A549 (cell line): ENCODE data around the gene SMAD5. TPM values are rescaled to one million over a fixed set of nuclear protein-coding genes. Genes with fewer than 3 reads are reported as not detected.

ENCODE experiments used
- ATAC-seq, 2 experiments: fragments of 200-7000 bp in 1 of 2; fragments of >200 bp in 1 of 2; cut with Nextera tagmentation in 1 of 2; cut with Tn5 transposase in 1 of 2; 3 replicates each; pipeline versions ENCODE4 v1.8.0 to v1.9.1; 2018 to 2020; ENCODE audit warnings: mild to moderate bottlenecking in 1 of 2, moderate library complexity in 1 of 2
- CTCF ChIA-PET: fragments of 300-600 bp; sonication (Branson Sonifier 250); formaldehyde crosslinking; extraction: SDS; loops from one replicate; lab custom pipeline; 2021; ENCODE audit warnings: antibody characterized with exemption, inconsistent platforms; lab: Yijun Ruan, JAX
- POLR2A ChIA-PET: fragments of 350-600 bp; formaldehyde crosslinking; extraction: SDS; loops from one replicate; lab custom pipeline; 2021; ENCODE audit warnings: antibody characterized with exemption, inconsistent platforms; lab: Yijun Ruan, JAX
- DNase-seq, 2 experiments: peaks; one replicate each; pipeline versions ENCODE4 v3.0.0 to v3.0.0-alpha.2; 2011 to 2016; ENCODE audit warnings: low read depth in 1 of 2, low spot score in 1 of 2
- FAIRE-seq: peaks from 2 replicates; lab custom pipeline; 2011; peaks lifted over from hg19 to GRCh38; lab: Jason Lieb, UNC
- H3K27ac ChIP-seq, 2 experiments: fragments of >200 bp; sonication (Bioruptor Twin); formaldehyde crosslinking; 3 replicates each; pipeline ENCODE4 v1.5.1; 2016 to 2017
- H3K4me1 ChIP-seq: fragments of >200 bp; sonication (Bioruptor Twin); formaldehyde crosslinking; 3 replicates; pipeline ENCODE4 v1.6.1; 2016
- H3K4me2 ChIP-seq: fragments of >200 bp; sonication (Bioruptor Twin); formaldehyde crosslinking; 3 replicates; pipeline ENCODE4 v1.6.1; 2016
- H3K4me3 ChIP-seq: fragments of >200 bp; sonication (Bioruptor Twin); formaldehyde crosslinking; 3 replicates; pipeline ENCODE4 v1.5.1; 2016
- H3K9me3 ChIP-seq: fragments of >200 bp; sonication (Bioruptor Twin); formaldehyde crosslinking; 3 replicates; pipeline ENCODE4 v1.6.1; 2016
- CBX2 ChIP-seq: fragments of 200-600 bp; sonication (generic); IDR thresholded peaks from 2 replicates; pipeline ENCODE4 v1.6.1; 2016; ENCODE audit warnings: low read depth, mild to moderate bottlenecking, borderline replicate concordance
- CEBPB ChIP-seq, 2 experiments: fragments of >200 bp in 1 of 2; sonication (Bioruptor Twin) in 1 of 2; formaldehyde crosslinking in 1 of 2; IDR thresholded peaks; 2 replicates each; pipeline ENCODE4 v1.6.1; 2012 to 2016
- CHD2 ChIP-seq: fragments of 150-350 bp; IDR thresholded peaks from 2 replicates; pipeline ENCODE4 v1.6.1; 2014; ENCODE audit warnings: low read length; ENCODE audit not compliant: partially characterized antibody
- EHF ChIP-seq: fragments of 250-450 bp; sonication (Bioruptor Pico); IDR thresholded peaks from 2 replicates; pipeline ENCODE4 v1.5.0; 2020; ENCODE audit warnings: mild to moderate bottlenecking
- EHMT2 ChIP-seq: fragments of 200-600 bp; sonication (generic); IDR thresholded peaks from 2 replicates; pipeline ENCODE4 v1.6.1; 2016; ENCODE audit warnings: antibody characterized with exemption, low read depth, mild to moderate bottlenecking, moderate library complexity
- ESRRA ChIP-seq: fragments of 150-350 bp; IDR thresholded peaks from 2 replicates; pipeline ENCODE4 v1.6.1; 2014; ENCODE audit warnings: mild to moderate bottlenecking, low read length, borderline replicate concordance
- HEYL ChIP-seq: fragments of 250-450 bp; sonication (Bioruptor Pico); IDR thresholded peaks from 2 replicates; pipeline ENCODE4 v1.8.0; 2021; ENCODE audit warnings: mild to moderate bottlenecking, moderate library complexity
- HOXA7 ChIP-seq: fragments of 250-450 bp; sonication (Bioruptor Pico); IDR thresholded peaks from 2 replicates; pipeline ENCODE4 v1.5.0; 2020; ENCODE audit warnings: mild to moderate bottlenecking, moderate library complexity
- JUN ChIP-seq, 2 experiments: fragments of >200 bp; sonication (Bioruptor Twin); formaldehyde crosslinking; IDR thresholded peaks; 2 replicates in 1 of 2; 3 replicates in 1 of 2; pipeline ENCODE4 v1.6.1; 2016 to 2017
- JUNB ChIP-seq: fragments of >200 bp; sonication (Bioruptor Twin); formaldehyde crosslinking; IDR thresholded peaks from 2 replicates; pipeline ENCODE4 v1.6.1; 2016
- MAFK ChIP-seq: fragments of 450-650 bp; IDR thresholded peaks from 2 replicates; pipeline ENCODE4 v1.6.1; 2014; ENCODE audit not compliant: partially characterized antibody
- NPAS2 ChIP-seq: fragments of 250-450 bp; sonication (Bioruptor Pico); IDR thresholded peaks from 2 replicates; pipeline ENCODE4 v1.8.0; 2022; ENCODE audit warnings: mild to moderate bottlenecking, moderate library complexity, borderline replicate concordance
- RNF2 ChIP-seq: fragments of 200-600 bp; sonication (generic); IDR thresholded peaks from 2 replicates; pipeline ENCODE4 v1.6.1; 2016; ENCODE audit warnings: low read depth, mild to moderate bottlenecking, antibody characterized with exemption, moderate library complexity, borderline replicate concordance
- TFCP2L1 ChIP-seq: fragments of 250-450 bp; sonication (Bioruptor Pico); IDR thresholded peaks from 2 replicates; pipeline ENCODE4 v1.5.0; 2021; ENCODE audit warnings: mild to moderate bottlenecking
- TP53 ChIP-seq: fragments of 250-450 bp; sonication (Bioruptor Pico); IDR thresholded peaks from 2 replicates; pipeline ENCODE4 v1.5.0; 2021; ENCODE audit warnings: mild to moderate bottlenecking, moderate library complexity
- ZC3H11A ChIP-seq: fragments of 450-650 bp; IDR thresholded peaks from 2 replicates; pipeline ENCODE4 v1.6.1; 2014; ENCODE audit warnings: antibody characterized with exemption, mild to moderate bottlenecking
- ZFP36 ChIP-seq: fragments of 450-650 bp; IDR thresholded peaks from 2 replicates; pipeline ENCODE4 v1.6.1; 2014; ENCODE audit warnings: borderline replicate concordance; ENCODE audit not compliant: partially characterized antibody
- WGBS: methylation state at CpG from one replicate; pipeline ENCODE4 v1.1.6; 2017; ENCODE audit errors: missing lambda C conversion rate; 5-methylcytosine and 5-hydroxymethylcytosine counted together
- polyA plus RNA-seq, 4 experiments: library from polyadenylated mRNA; depleted of rRNA in 3 of 4; stranded (reverse); fragments of >200 nt; fragmentation: RNase III in 1 of 4; extraction: RNeasy Plus Mini Kit Qiagen cat#74134 plus additional on column Dnase treatment in 1 of 4; gene quantifications; 2 replicates in 3 of 4; 3 replicates in 1 of 4; pipeline ENCODE4 v1.2.3, GENCODE V29; 2011 to 2017
- TF ChIP-seq, protein P1 (sequence below): fragments of >200 bp; sonication (Bioruptor Twin); formaldehyde crosslinking; IDR thresholded peaks from 3 replicates; pipeline ENCODE4 v1.5.1; 2016
- TF ChIP-seq, protein P2 (sequence below): fragments of 450-650 bp; IDR thresholded peaks from 2 replicates; pipeline ENCODE4 v1.6.1; 2014; ENCODE audit warnings: antibody characterized with exemption
- TF ChIP-seq, protein P3 (sequence below): fragments of >200 bp; sonication (Bioruptor Twin); formaldehyde crosslinking; IDR thresholded peaks from 2 replicates; pipeline ENCODE4 v1.6.1; 2016
- TF ChIP-seq, protein P4 (sequence below): fragments of 250-450 bp; sonication (Bioruptor Pico); IDR thresholded peaks from 2 replicates; pipeline ENCODE4 v1.5.0; 2020; ENCODE audit warnings: low read depth, mild to moderate bottlenecking, moderate library complexity
- TF ChIP-seq, protein P5 (sequence below): IDR thresholded peaks from 2 replicates; pipeline ENCODE4 v1.6.1; 2012
- TF ChIP-seq, protein P6 (sequence below): fragments of 250-450 bp; sonication (Bioruptor Pico); IDR thresholded peaks from 2 replicates; pipeline ENCODE4 v1.5.0; 2021; ENCODE audit warnings: mild to moderate bottlenecking, moderate library complexity, borderline replicate concordance

Gene SMAD5
- polyA plus RNA-seq, 2 of the 4 experiments (the other 2 are of a cell fraction): 17.1 to 101 TPM

DNA sequence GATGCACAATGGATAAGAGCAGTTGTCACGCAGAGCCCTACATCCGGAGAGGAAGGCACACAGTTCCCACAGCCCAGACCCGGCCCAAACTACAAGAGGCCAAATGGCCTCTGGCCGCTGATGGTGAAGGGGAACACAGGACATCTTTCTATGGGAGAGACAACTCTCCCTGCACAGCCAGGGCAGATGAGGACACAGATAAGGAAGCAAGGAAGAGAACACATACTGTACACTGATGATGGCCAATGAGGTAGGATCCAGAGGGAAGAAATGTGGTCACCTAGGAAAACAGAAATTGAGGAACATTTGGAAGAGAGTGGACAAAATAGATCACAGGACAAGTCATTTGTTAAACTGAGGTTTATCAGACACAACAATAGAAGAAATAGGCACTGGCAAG is 88.7 kb downstream of the SMAD5 start:
- ATAC-seq (no peak), FAIRE-seq (no peak), DNase-seq (no peak)
- H3K9me3 ChIP-seq: peaks cover 36% of the 10 kb centered on the region
- CTCF ChIA-PET: no interaction called here
- no peak overlapping the region for H3K4me3 ChIP-seq
- POLR2A ChIA-PET: no interaction called here
- 46% methylated on average over 4 of the region's 4 CpGs for WGBS
- TF ChIP-seq JUNB (no peak), MAFK (no peak), JUN (IDR thresholded peaks at IDR 0.05) (no peak), CBX2 (no peak), EHMT2 (no peak), ESRRA (no peak), TP53 (CRISPR knock-in tag) (no peak), CHD2 (no peak)
- TF ChIP-seq, protein P1, sequence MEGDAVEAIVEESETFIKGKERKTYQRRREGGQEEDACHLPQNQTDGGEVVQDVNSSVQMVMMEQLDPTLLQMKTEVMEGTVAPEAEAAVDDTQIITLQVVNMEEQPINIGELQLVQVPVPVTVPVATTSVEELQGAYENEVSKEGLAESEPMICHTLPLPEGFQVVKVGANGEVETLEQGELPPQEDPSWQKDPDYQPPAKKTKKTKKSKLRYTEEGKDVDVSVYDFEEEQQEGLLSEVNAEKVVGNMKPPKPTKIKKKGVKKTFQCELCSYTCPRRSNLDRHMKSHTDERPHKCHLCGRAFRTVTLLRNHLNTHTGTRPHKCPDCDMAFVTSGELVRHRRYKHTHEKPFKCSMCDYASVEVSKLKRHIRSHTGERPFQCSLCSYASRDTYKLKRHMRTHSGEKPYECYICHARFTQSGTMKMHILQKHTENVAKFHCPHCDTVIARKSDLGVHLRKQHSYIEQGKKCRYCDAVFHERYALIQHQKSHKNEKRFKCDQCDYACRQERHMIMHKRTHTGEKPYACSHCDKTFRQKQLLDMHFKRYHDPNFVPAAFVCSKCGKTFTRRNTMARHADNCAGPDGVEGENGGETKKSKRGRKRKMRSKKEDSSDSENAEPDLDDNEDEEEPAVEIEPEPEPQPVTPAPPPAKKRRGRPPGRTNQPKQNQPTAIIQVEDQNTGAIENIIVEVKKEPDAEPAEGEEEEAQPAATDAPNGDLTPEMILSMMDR: no peak
- TF ChIP-seq, protein P2, sequence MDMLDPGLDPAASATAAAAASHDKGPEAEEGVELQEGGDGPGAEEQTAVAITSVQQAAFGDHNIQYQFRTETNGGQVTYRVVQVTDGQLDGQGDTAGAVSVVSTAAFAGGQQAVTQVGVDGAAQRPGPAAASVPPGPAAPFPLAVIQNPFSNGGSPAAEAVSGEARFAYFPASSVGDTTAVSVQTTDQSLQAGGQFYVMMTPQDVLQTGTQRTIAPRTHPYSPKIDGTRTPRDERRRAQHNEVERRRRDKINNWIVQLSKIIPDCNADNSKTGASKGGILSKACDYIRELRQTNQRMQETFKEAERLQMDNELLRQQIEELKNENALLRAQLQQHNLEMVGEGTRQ: no peak
- TF ChIP-seq, protein P3, sequence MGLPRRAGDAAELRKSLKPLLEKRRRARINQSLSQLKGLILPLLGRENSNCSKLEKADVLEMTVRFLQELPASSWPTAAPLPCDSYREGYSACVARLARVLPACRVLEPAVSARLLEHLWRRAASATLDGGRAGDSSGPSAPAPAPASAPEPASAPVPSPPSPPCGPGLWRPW: no peak
- TF ChIP-seq, all 56 proteins: peak for 0
- H3K27ac ChIP-seq: no peak overlapping the region
- no peak overlapping the region for H3K4me2 ChIP-seq
- no peaks in the 10 kb centered on the region for H3K4me1 ChIP-seq

DNA sequence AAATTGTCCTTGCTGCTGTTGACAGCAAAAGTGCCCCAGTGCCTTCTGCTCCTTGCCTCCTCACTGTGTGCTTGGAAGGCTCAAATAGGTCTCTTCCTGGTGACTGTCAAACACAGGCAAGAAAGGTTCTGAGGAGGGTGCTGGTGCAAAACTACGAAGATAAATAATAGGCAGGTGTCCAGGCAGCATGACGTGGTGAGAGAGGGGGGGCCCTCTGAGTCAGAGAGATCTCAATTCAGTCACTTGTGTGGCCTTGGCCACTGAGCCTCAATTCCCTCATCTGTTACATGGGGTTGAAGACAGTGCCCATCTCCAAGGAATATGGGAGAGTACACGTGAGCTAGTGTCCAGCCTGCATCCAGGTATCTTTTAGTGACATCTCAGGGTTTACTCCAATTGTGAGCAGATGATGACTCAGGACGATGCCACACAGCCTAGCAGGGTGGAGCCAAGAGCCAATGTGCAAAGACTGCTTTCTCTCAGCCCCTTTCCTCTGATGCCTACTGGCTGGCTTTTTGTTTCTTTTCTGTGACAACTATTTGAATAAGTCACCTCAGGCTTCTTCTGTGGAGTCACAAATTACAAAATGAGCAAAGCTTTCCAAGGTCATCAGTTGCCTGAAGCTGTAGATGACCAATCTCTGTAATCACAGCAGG is 90.1 kb downstream of the SMAD5 start:
- FAIRE-seq (no peak), ATAC-seq (peak in 1 of 2 experiments; percentile 19; a peak in 3 of 6 replicates), DNase-seq (no peak)
- 8% methylated on average over 4 of the region's 4 CpGs for WGBS
- ChIA-PET CTCF (interaction anchor here (0.7 to 4.4 kb wide), 3 partner anchors 11 to 1276 kb away, joined by 4 to 37 read pairs (median 4); partner anchors contain the start of gene SPOCK1), POLR2A (no interaction called here)
- H3K27ac ChIP-seq: no peak overlapping the region
- no peaks in the 10 kb centered on the region for H3K4me1 ChIP-seq
- H3K9me3 ChIP-seq: peaks cover 36% of the 10 kb centered on the region
- TF ChIP-seq RNF2 (no peak), NPAS2 (CRISPR knock-in tag) (no peak), ZFP36 (no peak), HOXA7 (no peak), HEYL (CRISPR knock-in tag) (no peak), EHMT2 (no peak), TFCP2L1 (CRISPR knock-in tag) (no peak), ZC3H11A (no peak), TP53 (CRISPR knock-in tag) (no peak), EHF (CRISPR knock-in tag) (no peak), MAFK (no peak), CEBPB (IDR thresholded peaks at IDR 0.05) (no peak)
- TF ChIP-seq, protein P2: no peak
- TF ChIP-seq, protein P4, sequence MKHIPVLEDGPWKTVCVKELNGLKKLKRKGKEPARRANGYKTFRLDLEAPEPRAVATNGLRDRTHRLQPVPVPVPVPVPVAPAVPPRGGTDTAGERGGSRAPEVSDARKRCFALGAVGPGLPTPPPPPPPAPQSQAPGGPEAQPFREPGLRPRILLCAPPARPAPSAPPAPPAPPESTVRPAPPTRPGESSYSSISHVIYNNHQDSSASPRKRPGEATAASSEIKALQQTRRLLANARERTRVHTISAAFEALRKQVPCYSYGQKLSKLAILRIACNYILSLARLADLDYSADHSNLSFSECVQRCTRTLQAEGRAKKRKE (CRISPR knock-in tag): no peak
- TF ChIP-seq, protein P5, sequence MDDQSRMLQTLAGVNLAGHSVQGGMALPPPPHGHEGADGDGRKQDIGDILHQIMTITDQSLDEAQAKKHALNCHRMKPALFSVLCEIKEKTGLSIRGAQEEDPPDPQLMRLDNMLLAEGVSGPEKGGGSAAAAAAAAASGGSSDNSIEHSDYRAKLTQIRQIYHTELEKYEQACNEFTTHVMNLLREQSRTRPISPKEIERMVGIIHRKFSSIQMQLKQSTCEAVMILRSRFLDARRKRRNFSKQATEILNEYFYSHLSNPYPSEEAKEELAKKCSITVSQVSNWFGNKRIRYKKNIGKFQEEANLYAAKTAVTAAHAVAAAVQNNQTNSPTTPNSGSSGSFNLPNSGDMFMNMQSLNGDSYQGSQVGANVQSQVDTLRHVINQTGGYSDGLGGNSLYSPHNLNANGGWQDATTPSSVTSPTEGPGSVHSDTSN: no peak
- TF ChIP-seq, protein P6, sequence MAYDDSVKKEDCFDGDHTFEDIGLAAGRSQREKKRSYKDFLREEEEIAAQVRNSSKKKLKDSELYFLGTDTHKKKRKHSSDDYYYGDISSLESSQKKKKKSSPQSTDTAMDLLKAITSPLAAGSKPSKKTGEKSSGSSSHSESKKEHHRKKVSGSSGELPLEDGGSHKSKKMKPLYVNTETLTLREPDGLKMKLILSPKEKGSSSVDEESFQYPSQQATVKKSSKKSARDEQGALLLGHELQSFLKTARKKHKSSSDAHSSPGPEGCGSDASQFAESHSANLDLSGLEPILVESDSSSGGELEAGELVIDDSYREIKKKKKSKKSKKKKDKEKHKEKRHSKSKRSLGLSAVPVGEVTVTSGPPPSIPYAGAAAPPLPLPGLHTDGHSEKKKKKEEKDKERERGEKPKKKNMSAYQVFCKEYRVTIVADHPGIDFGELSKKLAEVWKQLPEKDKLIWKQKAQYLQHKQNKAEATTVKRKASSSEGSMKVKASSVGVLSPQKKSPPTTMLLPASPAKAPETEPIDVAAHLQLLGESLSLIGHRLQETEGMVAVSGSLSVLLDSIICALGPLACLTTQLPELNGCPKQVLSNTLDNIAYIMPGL: no peak
- H3K4me3 ChIP-seq: no peak overlapping the region
- no peak overlapping the region for H3K4me2 ChIP-seq
